Bronchial epithelial cell (primary cell): ENCODE measurements around the gene PPP1R14C. TPM values are rescaled to one million over a fixed set of nuclear protein-coding genes. Genes with fewer than 3 reads are reported as not detected.
A peak's percentile ranks its signal among the peaks of the same experiment; 100 is the strongest.

ENCODE experiments used
- DNase-seq: peaks from one replicate; pipeline ENCODE4 v3.0.0-alpha.2; 2010; ENCODE audit warnings: low read depth
- FAIRE-seq: peaks from 2 replicates; lab custom pipeline; 2011; peaks lifted over from hg19 to GRCh38; lab: Jason Lieb, UNC
- H3K27me3 ChIP-seq: 2 replicates; pipeline ENCODE4 v1.5.1; 2011; ENCODE audit warnings: low read length; ENCODE audit not compliant: control insufficient read depth, insufficient read depth
- H3K36me3 ChIP-seq: 2 replicates; pipeline ENCODE4 v1.5.1; 2011; ENCODE audit warnings: low read length; ENCODE audit not compliant: control insufficient read depth, insufficient read depth
- H3K4me3 ChIP-seq: 2 replicates; pipeline ENCODE4 v1.5.1; 2011; ENCODE audit warnings: mild to moderate bottlenecking, low read depth, low read length, control low read depth
- CTCF ChIP-seq: IDR thresholded peaks from 2 replicates; pipeline ENCODE4 v1.5.1; 2011; ENCODE audit warnings: mild to moderate bottlenecking, moderate library complexity, low read length, control low read depth, inconsistent platforms; ENCODE audit not compliant: insufficient read depth, severe bottlenecking
- total RNA-seq: library from RNA; depleted of rRNA; stranded (reverse); fragments of >200 nt; gene quantifications from 2 replicates; pipeline ENCODE4 v1.2.1, GENCODE V29; 2014

Gene PPP1R14C
- total RNA-seq, 1 donor from 2014 or later = 72.1 TPM

GRCh38 chr6:150163970-150164369, 21.1 kb downstream of the PPP1R14C start:
- FAIRE-seq = no peak
- no peak overlapping the region for H3K4me3 ChIP-seq
- peaks cover 1% of the 10 kb centered on the region for H3K36me3 ChIP-seq
- TF ChIP-seq CTCF = no peak
- no peak for DNase-seq
- H3K27me3 ChIP-seq = no peaks in the 10 kb centered on the region

- Histone ChIP-seq H3K27me3 (no peaks in the 10 kb centered on the region), H3K36me3 (peaks cover 1% of the 10 kb centered on the region), H3K4me3 (no peak overlapping the region)
- DNase-seq = peak; percentile 74
- no peak for FAIRE-seq
- TF ChIP-seq CTCF = no peak
Measured at GRCh38 chr6:150165020-150165702, 22.3 kb downstream of the PPP1R14C start.

- FAIRE-seq (no peak), DNase-seq (no peak)
- peaks cover 1% of the 10 kb centered on the region for H3K36me3 ChIP-seq
- TF ChIP-seq CTCF = no peak
- H3K4me3 ChIP-seq = no peak overlapping the region
- H3K27me3 ChIP-seq = no peaks in the 10 kb centered on the region
Measured at GRCh38 chr6:150167479-150167873, 24.6 kb downstream of the PPP1R14C start.

- FAIRE-seq (no peak), DNase-seq (no peak)
- Histone ChIP-seq H3K36me3 (peaks cover 4% of the 10 kb centered on the region), H3K27me3 (no peaks in the 10 kb centered on the region), H3K4me3 (no peak overlapping the region)
- no peak for TF ChIP-seq CTCF
Measured at GRCh38 chr6:150169181-150169580, 26.3 kb downstream of the PPP1R14C start.

- Histone ChIP-seq H3K27me3 (no peaks in the 10 kb centered on the region), H3K4me3 (no peak overlapping the region), H3K36me3 (peaks cover 4% of the 10 kb centered on the region)
- DNase-seq (peak; percentile 95), FAIRE-seq (no peak)
- no peak for TF ChIP-seq CTCF
Measured at GRCh38 chr6:150169609-150170008, 26.8 kb downstream of the PPP1R14C start.

GRCh38 chr6:150172929-150173328, 30.1 kb downstream of the PPP1R14C start:
- FAIRE-seq = no peak
- H3K4me3 ChIP-seq = no peak overlapping the region

More at GRCh38 chr6:150172929-150173328, 30.1 kb downstream of the PPP1R14C start:
- no peak for DNase-seq
- Histone ChIP-seq H3K36me3 (peaks cover 8% of the 10 kb centered on the region), H3K27me3 (no peaks in the 10 kb centered on the region)
- no peak for TF ChIP-seq CTCF
